ENCODE measurements around the gene SLC25A45.

Gene SLC25A45

GRCh38 chr11:65380460-65381119 lies 1.9 kb downstream of the SLC25A45 start:
- no peak for DNase-seq (ENCODE audit: extremely low spot score)
- TF ChIP-seq SUZ12 (IDR thresholded peaks at IDR 0.05) (no peak), FOXM1 (IDR thresholded peaks at IDR 0.05; ENCODE audit: borderline replicate concordance) (no peak), BHLHE40 (IDR thresholded peaks at IDR 0.05; ENCODE audit: borderline replicate concordance) (no peak), ELF4 (IDR thresholded peaks at IDR 0.05) (no peak), SP1 (IDR thresholded peaks at IDR 0.05) (no peak), TARDBP (IDR thresholded peaks at IDR 0.05) (no peak), FOXK2 (IDR thresholded peaks at IDR 0.05) (no peak), LEF1 (IDR thresholded peaks at IDR 0.05; ENCODE audit: borderline replicate concordance) (no peak), ZNF384 (IDR thresholded peaks at IDR 0.05) (no peak), FOXA1 (IDR thresholded peaks at IDR 0.05) (no peak), HDGF (IDR thresholded peaks at IDR 0.05; ENCODE audit: borderline replicate concordance) (no peak), L3MBTL2 (conservative IDR thresholded peaks at IDR 0.05) (no peak), CTBP1 (IDR thresholded peaks at IDR 0.05; ENCODE audit: borderline replicate concordance) (no peak), ARNT (IDR thresholded peaks at IDR 0.05) (no peak), NFRKB (IDR thresholded peaks at IDR 0.05) (no peak)
- TF ChIP-seq, protein P1, sequence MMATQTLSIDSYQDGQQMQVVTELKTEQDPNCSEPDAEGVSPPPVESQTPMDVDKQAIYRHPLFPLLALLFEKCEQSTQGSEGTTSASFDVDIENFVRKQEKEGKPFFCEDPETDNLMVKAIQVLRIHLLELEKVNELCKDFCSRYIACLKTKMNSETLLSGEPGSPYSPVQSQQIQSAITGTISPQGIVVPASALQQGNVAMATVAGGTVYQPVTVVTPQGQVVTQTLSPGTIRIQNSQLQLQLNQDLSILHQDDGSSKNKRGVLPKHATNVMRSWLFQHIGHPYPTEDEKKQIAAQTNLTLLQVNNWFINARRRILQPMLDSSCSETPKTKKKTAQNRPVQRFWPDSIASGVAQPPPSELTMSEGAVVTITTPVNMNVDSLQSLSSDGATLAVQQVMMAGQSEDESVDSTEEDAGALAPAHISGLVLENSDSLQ (IDR thresholded peaks at IDR 0.05) = no peak
- ChIA-PET CTCF (interaction anchor here (0.5 to 1.6 kb wide), 3 partner anchors 10 to 160 kb away, joined by 3 to 5 read pairs (median 4); no protein-coding TSS in a partner anchor), POLR2A (interaction anchor here (0.6 to 16.9 kb wide), 10 partner anchors 8 to 273 kb away, joined by 3 to 264 read pairs (median 4); partner anchors contain the start of genes MALAT1, NEAT1 and POLA2)

DNA sequence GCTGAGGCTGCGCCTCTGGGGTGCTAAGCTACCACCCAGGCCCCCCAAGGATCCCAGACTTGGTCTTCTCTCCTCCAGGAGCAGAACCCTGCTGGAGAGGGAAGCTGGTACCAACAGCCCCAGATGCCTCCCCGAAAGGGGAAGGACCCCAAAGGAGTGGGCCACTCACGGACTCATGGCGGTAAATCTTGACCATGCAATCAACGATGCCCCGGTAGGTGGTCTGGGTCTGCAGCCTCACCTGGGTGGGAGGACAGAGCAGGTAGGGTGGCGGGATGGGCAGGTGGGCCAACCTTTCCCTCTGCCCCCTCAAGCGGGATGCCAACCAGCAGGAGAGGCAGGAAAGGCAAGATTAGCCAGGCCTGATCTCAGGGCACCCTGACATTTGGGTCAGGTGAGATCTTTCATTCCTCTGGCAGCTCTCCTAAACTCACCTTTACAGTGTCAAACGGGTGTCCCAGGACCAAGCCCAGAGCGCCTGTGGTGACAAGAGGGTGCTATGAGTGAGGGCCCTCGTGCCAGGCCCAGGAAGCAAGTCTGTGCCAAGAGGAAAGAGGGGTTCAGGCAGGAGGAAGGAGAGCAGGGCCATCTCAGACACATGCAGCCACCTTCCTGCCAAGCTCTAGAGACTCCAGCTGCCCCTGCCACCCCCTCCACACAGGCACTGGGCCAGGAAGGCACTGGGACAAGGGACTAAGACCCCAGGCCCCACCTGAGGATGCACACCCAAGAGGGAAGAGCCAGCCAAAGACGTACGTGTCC lies 2.6 kb downstream of the SLC25A45 start:
- ChIA-PET POLR2A (interaction anchor here (0.7 to 16.9 kb wide), 8 partner anchors 8 to 126 kb away, joined by 3 to 264 read pairs (median 4); partner anchors contain the start of genes MALAT1, NEAT1 and POLA2), CTCF (interaction anchor here (1.1 to 2.1 kb wide), 3 partner anchors 9 to 161 kb away, joined by 4 to 5 read pairs (median 5); no protein-coding TSS in a partner anchor)
- DNase-seq (ENCODE audit: extremely low spot score) = no peak
- no peak for TF ChIP-seq FOXK2 (IDR thresholded peaks at IDR 0.05)
- no peak for TF ChIP-seq ELF4 (IDR thresholded peaks at IDR 0.05)
- TF ChIP-seq BHLHE40 (IDR thresholded peaks at IDR 0.05; ENCODE audit: borderline replicate concordance) = no peak
- no peak for TF ChIP-seq NFRKB (IDR thresholded peaks at IDR 0.05)
- TF ChIP-seq TARDBP (IDR thresholded peaks at IDR 0.05) = no peak
- no peak for TF ChIP-seq SP1 (IDR thresholded peaks at IDR 0.05)
- TF ChIP-seq HDGF (IDR thresholded peaks at IDR 0.05; ENCODE audit: borderline replicate concordance) = no peak
- TF ChIP-seq, protein P1 (IDR thresholded peaks at IDR 0.05) = no peak
- TF ChIP-seq FOXM1 (IDR thresholded peaks at IDR 0.05; ENCODE audit: borderline replicate concordance) = no peak
- no peak for TF ChIP-seq ZNF384 (IDR thresholded peaks at IDR 0.05)
- no peak for TF ChIP-seq CTBP1 (IDR thresholded peaks at IDR 0.05; ENCODE audit: borderline replicate concordance)
- no peak for TF ChIP-seq FOXA1 (IDR thresholded peaks at IDR 0.05)
- TF ChIP-seq SUZ12 (IDR thresholded peaks at IDR 0.05) = no peak

GRCh38 chr11:65378928-65379638 lies 3.4 kb downstream of the SLC25A45 start:
- no peak for DNase-seq (ENCODE audit: extremely low spot score)
- TF ChIP-seq NFRKB (IDR thresholded peaks at IDR 0.05) (no peak), ZNF384 (IDR thresholded peaks at IDR 0.05) (no peak), ARNT (IDR thresholded peaks at IDR 0.05) (no peak), L3MBTL2 (conservative IDR thresholded peaks at IDR 0.05) (no peak), SUZ12 (IDR thresholded peaks at IDR 0.05) (no peak), LEF1 (IDR thresholded peaks at IDR 0.05; ENCODE audit: borderline replicate concordance) (no peak)
- TF ChIP-seq, protein P1 (IDR thresholded peaks at IDR 0.05) = no peak
- ChIA-PET POLR2A (interaction anchor here (0.9 to 16.9 kb wide), 6 partner anchors 8 to 127 kb away, joined by 3 to 264 read pairs (median 4); partner anchors contain the start of genes MALAT1 and NEAT1), CTCF (interaction anchor here (0.6 to 2.1 kb wide), 5 partner anchors 8 to 162 kb away, joined by 3 to 5 read pairs (median 5); no protein-coding TSS in a partner anchor)

DNA sequence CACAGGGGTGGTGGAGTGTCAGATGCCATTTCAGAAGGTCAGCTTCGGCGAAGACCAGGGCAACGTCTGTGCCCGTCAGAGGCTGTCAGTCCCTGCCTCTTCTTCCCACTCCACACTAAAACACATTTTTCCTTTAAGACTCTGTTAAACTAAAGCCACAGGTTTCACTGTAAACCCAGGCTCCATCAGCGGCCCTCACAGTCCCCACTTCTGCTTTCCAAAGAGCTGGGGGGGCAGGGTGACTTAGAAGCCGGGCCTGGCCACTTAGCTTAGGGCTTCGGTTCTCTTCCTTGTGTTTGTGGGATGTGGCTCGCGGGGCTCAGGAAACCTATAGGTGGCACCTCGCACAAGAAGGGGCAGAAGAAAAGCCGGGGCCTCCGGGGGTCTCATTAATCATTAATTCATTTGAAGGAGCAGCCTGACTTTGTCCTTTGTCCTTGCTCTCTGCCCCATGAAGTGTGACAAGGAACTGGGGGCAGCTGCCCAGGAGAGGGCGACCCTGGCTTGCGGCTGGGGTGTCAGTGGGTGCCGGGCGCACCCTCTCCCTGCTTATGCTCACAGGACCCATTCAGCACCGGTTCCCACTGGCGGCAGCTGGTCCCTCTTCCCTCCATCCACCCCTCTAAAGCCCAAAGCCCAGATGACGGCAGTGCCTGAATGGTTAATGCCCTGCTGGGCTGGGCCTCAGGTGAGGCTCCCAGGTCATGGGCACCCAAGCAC lies 4.1 kb downstream of the SLC25A45 start:
- ChIA-PET POLR2A (interaction anchor here (0.9 to 16.9 kb wide), 3 partner anchors 42 to 120 kb away, joined by 3 to 264 read pairs (median 29); partner anchors contain the start of genes MALAT1 and NEAT1), CTCF (interaction anchor here (0.6 to 2.1 kb wide), 3 partner anchors 27 to 93 kb away, joined by 3 to 5 read pairs (median 5); no protein-coding TSS in a partner anchor)
- no peak for TF ChIP-seq BHLHE40 (IDR thresholded peaks at IDR 0.05; ENCODE audit: borderline replicate concordance)
- TF ChIP-seq CTBP1 (IDR thresholded peaks at IDR 0.05; ENCODE audit: borderline replicate concordance) = no peak
- no peak for TF ChIP-seq FOXA1 (IDR thresholded peaks at IDR 0.05)
- TF ChIP-seq, protein P1 (IDR thresholded peaks at IDR 0.05) = no peak
- no peak for TF ChIP-seq ZNF384 (IDR thresholded peaks at IDR 0.05)
- TF ChIP-seq ELF4 (IDR thresholded peaks at IDR 0.05) = no peak
- no peak for TF ChIP-seq SUZ12 (IDR thresholded peaks at IDR 0.05)
- no peak for TF ChIP-seq LEF1 (IDR thresholded peaks at IDR 0.05; ENCODE audit: borderline replicate concordance)
- no peak for TF ChIP-seq HDGF (IDR thresholded peaks at IDR 0.05; ENCODE audit: borderline replicate concordance)
- TF ChIP-seq FOXK2 (IDR thresholded peaks at IDR 0.05) = no peak
- no peak for TF ChIP-seq SP1 (IDR thresholded peaks at IDR 0.05)
- no peak for DNase-seq (ENCODE audit: extremely low spot score)

Data from HEK293T (cell line).